GM19023 (cell line): Measurements from ENCODE around the gene AP5S1.

Source experiments
- ATAC-seq: cut with Tn5 transposase; IDR thresholded peaks from one replicate; pipeline ENCODE4 v1.9.1; 2021; ENCODE audit warnings: mild to moderate bottlenecking, moderate library complexity; ENCODE audit not compliant: unreplicated experiment

Gene AP5S1

DNA sequence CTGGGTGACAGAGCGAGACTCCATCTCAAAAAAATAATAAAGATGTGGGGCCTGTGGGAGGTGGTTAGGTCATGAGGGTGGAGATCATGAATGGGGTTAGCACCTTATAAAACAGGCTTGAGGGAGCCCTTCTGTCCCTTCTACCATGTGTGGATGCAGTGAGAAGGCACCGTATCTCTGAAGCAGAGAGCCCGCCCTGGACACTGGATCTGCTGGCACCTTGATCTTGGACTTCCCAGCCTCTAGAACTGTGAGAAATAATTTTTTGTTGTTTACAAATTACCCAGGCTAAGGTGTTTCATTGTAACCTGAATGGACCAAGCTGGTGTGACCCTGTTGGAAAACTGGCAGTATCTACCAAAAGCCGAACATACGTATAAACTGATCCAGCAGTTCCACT is 53.2 kb downstream of the AP5S1 start:
- no peak for ATAC-seq

DNA sequence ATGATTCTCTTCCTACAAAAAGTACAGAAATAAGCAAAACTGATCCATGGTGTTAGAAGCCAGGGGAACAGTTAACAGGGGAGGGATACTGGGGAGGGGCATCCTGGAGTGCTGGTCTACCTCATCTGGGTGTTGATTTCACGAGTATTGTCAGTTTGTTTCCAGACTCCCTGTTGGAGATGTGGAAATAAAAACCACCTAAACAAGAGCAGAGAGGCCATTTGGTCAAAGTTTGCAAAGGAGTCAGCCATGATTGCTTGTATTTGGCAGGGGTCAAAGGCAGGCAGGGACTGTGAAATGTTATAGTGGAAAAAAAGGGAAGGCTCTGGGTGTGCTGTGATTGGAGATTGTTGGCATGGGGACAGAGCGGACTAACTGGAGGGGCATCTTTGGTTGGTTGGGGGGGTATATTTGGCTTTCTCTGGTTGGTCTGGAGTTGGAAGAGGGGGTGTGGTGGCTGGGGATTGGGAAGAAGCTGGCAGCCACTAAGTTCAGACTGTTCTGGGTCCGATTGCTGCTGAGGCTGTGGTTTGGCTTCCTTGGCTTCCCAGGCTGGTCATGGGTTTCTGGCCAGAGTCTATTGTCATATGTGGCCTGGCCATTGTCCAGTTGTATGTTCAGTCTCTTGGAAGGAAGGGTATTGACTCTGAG is 54.0 kb downstream of the AP5S1 start:
- ATAC-seq: no peak

DNA sequence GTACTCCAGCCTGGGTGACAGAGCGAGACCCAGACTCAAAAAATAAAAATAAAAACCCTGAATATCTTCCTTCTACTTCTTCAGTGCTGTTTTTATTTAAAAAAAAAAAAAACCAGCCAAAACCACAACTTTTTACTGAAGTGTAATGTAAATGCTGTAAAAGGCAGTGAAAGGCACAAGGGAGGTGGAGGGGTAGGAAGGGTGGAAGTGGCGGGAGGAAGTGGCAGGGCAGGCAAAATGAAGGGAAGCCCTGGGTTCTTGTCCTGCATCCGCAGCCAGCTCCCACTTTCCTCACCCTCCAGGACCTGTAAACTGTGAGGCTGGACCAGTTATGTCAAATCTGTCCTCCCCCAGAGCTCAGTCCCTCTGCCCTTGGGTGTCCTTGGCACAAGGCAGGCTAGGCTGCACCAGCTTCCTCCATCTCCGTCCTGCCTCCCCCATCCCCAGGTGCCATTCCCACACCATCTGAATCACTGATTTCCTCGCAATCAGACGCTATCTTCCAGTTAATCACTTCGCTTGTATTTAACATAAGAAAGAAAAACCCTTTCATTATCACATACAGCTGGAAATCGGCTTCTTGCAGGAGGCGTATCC is 55.1 kb downstream of the AP5S1 start:
- ATAC-seq: no peak

DNA sequence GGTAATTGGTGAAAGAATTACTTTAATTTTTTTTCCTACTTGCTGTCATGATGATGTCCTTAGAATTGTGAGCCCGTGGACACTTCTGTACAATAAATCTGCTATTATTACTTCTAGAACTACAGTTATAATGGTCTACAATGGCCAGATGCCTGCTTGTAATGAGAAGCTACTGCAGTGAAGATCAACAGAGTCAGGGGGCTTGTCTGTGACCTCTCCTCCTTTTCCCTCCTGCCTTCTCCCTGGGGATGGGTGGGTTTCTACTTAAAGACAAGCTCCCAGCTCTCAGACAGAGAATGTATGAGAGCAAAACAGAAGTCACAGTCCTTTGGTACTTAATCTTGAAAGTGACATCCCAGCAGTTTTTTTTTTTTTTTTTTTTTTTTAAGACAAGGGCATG is 55.7 kb downstream of the AP5S1 start:
- no peak for ATAC-seq

DNA sequence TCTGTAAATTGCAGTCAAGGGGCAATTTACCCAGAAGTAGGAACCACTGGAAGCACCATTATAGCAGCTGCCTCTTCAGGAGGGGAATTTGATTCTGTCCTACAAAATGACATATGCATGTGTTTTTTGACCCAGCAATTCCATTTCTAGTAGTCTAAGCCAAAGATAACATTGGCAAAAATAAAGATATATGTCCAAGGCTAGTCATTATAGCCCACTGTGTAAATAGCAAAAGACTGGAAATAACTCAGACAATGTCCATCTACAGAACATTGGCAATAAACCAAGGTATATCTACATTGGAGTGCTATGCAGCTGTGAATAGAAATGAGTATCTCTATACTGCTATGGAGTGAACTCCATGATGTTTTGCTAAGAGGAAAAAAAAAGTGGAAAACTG is 56.3 kb downstream of the AP5S1 start:
- no peak for ATAC-seq
